ENCODE data around the gene FMR1. TPM values are rescaled to one million over a fixed set of nuclear protein-coding genes. Genes with fewer than 3 reads are reported as not detected.

The FMR1 gene
- total and polyA plus RNA-seq, 4 experiments from 2014 or later, result 5.8 to 88.8 (median 45.1) TPM

DNA sequence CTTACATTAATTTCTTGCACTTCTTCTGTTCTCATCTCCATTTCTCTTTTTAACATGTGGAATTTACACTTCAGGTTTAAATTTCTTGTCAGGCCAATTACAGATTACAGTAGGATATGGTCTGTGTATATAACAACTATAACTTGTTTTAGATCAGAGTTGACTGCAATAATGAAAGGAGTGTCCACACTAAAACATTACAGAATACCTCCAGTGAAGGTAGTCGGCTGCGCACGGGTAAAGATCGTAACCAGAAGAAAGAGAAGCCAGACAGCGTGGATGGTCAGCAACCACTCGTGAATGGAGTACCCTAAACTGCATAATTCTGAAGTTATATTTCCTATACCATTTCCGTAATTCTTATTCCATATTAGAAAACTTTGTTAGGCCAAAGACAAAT is 36.8 kb downstream of the FMR1 start:
- no peak overlapping the region for H3K27ac Mint-ChIP-seq
- H3K9me3 Mint-ChIP-seq, result no peaks in the 10 kb centered on the region
- ChIA-PET CTCF (ENCODE audit: partially characterized antibody) (no interaction called here), POLR2A (ENCODE audit: partially characterized antibody) (no interaction called here)
- Histone ChIP-seq H3K36me3 (ENCODE audit: insufficient read depth, low read length) (peaks cover 20% of the 10 kb centered on the region), H3K27ac (ENCODE audit: low read depth, low read length) (no peak overlapping the region), H3K4me1 (ENCODE audit: insufficient read depth, low read length) (no peaks in the 10 kb centered on the region), H3K27me3 (ENCODE audit: insufficient read depth, low read length) (no peaks in the 10 kb centered on the region), H3K9me3 (ENCODE audit: control insufficient read depth in 1 of 2, low read length in 2 of 2) (no peaks in the 10 kb centered on the region), H3K4me3 (ENCODE audit: low read length in 2 of 2) (no peak overlapping the region)
- intact Hi-C loops (cut with micrococcal nuclease), result no loop called here
- no peak overlapping the region for H3K4me3 Mint-ChIP-seq
- no peak for DNase-seq
- H3K27me3 Mint-ChIP-seq, result no peaks in the 10 kb centered on the region
- peaks cover 19 to 38% of the 10 kb centered on the region in 2 donors for H3K36me3 Mint-ChIP-seq
- no peaks in the 10 kb centered on the region for H3K4me1 Mint-ChIP-seq

DNA sequence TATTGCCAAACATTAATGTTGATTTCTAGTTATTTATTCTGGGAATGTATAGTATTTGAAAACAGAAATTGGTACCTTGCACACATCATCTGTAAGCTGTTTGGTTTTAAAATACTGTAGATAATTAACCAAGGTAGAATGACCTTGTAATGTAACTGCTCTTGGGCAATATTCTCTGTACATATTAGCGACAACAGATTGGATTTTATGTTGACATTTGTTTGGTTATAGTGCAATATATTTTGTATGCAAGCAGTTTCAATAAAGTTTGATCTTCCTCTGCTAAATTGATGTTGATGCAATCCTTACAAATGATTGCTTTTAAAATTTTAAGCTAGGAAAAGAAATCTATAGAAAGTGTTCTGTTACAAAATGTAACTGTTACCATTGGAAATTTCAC is 38.6 kb downstream of the FMR1 start:
- ChIA-PET CTCF (ENCODE audit: partially characterized antibody) (no interaction called here), POLR2A (ENCODE audit: partially characterized antibody) (no interaction called here)
- no peak overlapping the region for H3K27ac ChIP-seq (ENCODE audit: low read depth, low read length)
- H3K9me3 ChIP-seq (ENCODE audit: control insufficient read depth in 1 of 2, low read length in 2 of 2), result no peaks in the 10 kb centered on the region
- no peaks in the 10 kb centered on the region for H3K9me3 Mint-ChIP-seq
- H3K27me3 Mint-ChIP-seq, result no peaks in the 10 kb centered on the region
- H3K4me1 Mint-ChIP-seq, result no peaks in the 10 kb centered on the region
- H3K4me3 Mint-ChIP-seq, result no peak overlapping the region
- intact Hi-C loops (cut with micrococcal nuclease), result no loop called here
- peaks cover 5 to 26% of the 10 kb centered on the region in 2 donors for H3K36me3 Mint-ChIP-seq
- DNase-seq, result no peak
- no peaks in the 10 kb centered on the region for H3K27me3 ChIP-seq (ENCODE audit: insufficient read depth, low read length)
- H3K27ac Mint-ChIP-seq, result no peak overlapping the region
- H3K4me3 ChIP-seq (ENCODE audit: low read length in 2 of 2), result no peak overlapping the region
- no peaks in the 10 kb centered on the region for H3K4me1 ChIP-seq (ENCODE audit: insufficient read depth, low read length)
- H3K36me3 ChIP-seq (ENCODE audit: insufficient read depth, low read length), result peaks cover 12% of the 10 kb centered on the region

DNA sequence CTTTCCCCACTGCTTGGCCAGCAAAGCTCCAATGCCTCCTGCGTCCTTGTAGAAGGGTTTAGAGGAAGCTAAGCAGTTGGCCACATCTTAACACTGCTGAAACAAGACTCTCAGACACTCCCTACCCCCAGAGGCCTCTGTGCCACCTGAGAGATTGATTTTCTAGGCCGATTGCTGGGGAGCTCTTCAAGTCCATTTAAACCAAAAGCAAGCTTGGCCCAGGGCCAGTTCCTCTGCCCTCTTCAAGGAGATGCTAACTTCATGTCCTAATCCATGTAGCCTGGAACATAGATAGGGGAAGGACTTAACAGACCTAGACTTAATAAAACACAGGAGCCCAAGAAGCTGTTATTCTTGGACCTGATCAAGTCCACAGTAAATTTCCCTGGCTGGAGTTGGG is 42.3 kb downstream of the FMR1 start:
- Mint-ChIP-seq H3K36me3 (peaks cover 0 to 10% of the 10 kb centered on the region in 2 donors), H3K4me1 (no peaks in the 10 kb centered on the region), H3K9me3 (no peaks in the 10 kb centered on the region), H3K27me3 (peaks cover 0 to 2% of the 10 kb centered on the region in 2 donors), H3K4me3 (no peak overlapping the region), H3K27ac (no peak overlapping the region)
- intact Hi-C loops (cut with micrococcal nuclease), result no loop called here
- H3K4me3 ChIP-seq (ENCODE audit: low read length in 2 of 2), result no peak overlapping the region
- DNase-seq, result no peak
- ChIA-PET POLR2A (ENCODE audit: partially characterized antibody) (no interaction called here), CTCF (ENCODE audit: partially characterized antibody) (no interaction called here)
- no peak overlapping the region for H3K27ac ChIP-seq (ENCODE audit: low read depth, low read length)
- no peaks in the 10 kb centered on the region for H3K36me3 ChIP-seq (ENCODE audit: insufficient read depth, low read length)
- no peaks in the 10 kb centered on the region for H3K9me3 ChIP-seq (ENCODE audit: control insufficient read depth in 1 of 2, low read length in 2 of 2)
- H3K27me3 ChIP-seq (ENCODE audit: insufficient read depth, low read length), result no peaks in the 10 kb centered on the region
- H3K4me1 ChIP-seq (ENCODE audit: insufficient read depth, low read length), result no peaks in the 10 kb centered on the region

DNA sequence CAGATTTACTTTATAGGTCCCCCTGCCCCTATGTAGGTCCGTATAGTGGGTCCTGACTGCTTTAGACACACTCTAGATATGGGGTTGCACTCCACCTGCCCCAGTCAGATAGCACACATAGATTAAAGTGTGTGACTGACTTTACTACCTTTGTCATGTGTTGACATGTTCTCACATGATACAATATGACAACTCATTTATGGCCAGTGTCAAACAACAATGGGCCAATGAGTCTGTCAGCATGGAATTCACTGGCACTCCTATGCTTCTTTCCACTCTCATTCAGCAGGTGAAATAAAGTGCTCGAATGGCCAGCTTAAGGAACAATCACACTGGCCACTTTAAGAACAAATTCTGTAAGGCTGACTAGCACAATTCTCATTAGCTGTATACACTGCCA is 45.6 kb downstream of the FMR1 start:
- Histone ChIP-seq H3K4me3 (ENCODE audit: low read length in 2 of 2) (no peak overlapping the region), H3K27ac (ENCODE audit: low read depth, low read length) (no peak overlapping the region), H3K36me3 (ENCODE audit: insufficient read depth, low read length) (no peaks in the 10 kb centered on the region), H3K9me3 (ENCODE audit: control insufficient read depth in 1 of 2, low read length in 2 of 2) (no peaks in the 10 kb centered on the region), H3K4me1 (ENCODE audit: insufficient read depth, low read length) (no peaks in the 10 kb centered on the region), H3K27me3 (ENCODE audit: insufficient read depth, low read length) (no peaks in the 10 kb centered on the region)
- ChIA-PET POLR2A (ENCODE audit: partially characterized antibody) (no interaction called here), CTCF (ENCODE audit: partially characterized antibody) (no interaction called here)
- Mint-ChIP-seq H3K9me3 (no peaks in the 10 kb centered on the region), H3K4me3 (no peak overlapping the region), H3K36me3 (no peaks in the 10 kb centered on the region), H3K27ac (no peak overlapping the region), H3K27me3 (peaks cover 0 to 2% of the 10 kb centered on the region in 2 donors), H3K4me1 (no peaks in the 10 kb centered on the region)
- intact Hi-C loops (cut with micrococcal nuclease), result no loop called here
- DNase-seq, result no peak

DNA sequence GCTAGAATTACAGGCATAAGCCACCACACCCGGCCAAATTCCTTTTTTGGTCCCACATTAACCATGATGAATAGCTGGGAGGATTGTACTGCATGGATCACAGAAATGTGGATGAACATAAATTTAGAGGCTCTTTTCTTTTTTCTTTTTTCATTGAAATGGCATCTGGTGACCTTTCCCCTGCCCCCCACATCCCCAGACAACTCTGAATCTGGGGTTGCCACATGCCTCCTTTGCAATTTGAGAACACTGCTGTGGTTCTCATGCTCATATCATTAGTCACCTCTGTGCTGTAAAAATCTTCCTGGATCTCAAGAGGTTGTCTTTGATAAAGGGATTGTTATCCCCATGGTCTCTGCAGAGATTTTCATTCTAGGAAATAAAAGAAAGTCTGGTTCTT is 46.6 kb downstream of the FMR1 start:
- no peak overlapping the region for H3K4me3 ChIP-seq (ENCODE audit: low read length in 2 of 2)
- H3K9me3 ChIP-seq (ENCODE audit: control insufficient read depth in 1 of 2, low read length in 2 of 2), result no peaks in the 10 kb centered on the region
- Mint-ChIP-seq H3K27ac (no peak overlapping the region), H3K27me3 (peaks cover 0 to 2% of the 10 kb centered on the region in 2 donors), H3K4me1 (no peaks in the 10 kb centered on the region), H3K36me3 (no peaks in the 10 kb centered on the region), H3K9me3 (no peaks in the 10 kb centered on the region), H3K4me3 (no peak overlapping the region)
- H3K27me3 ChIP-seq (ENCODE audit: insufficient read depth, low read length), result no peaks in the 10 kb centered on the region
- POLR2A ChIA-PET (ENCODE audit: partially characterized antibody), result no interaction called here
- CTCF ChIA-PET (ENCODE audit: partially characterized antibody), result no interaction called here
- DNase-seq, result no peak
- intact Hi-C loops (cut with micrococcal nuclease), result no loop called here
- H3K36me3 ChIP-seq (ENCODE audit: insufficient read depth, low read length), result no peaks in the 10 kb centered on the region
- no peaks in the 10 kb centered on the region for H3K4me1 ChIP-seq (ENCODE audit: insufficient read depth, low read length)
- H3K27ac ChIP-seq (ENCODE audit: low read depth, low read length), result no peak overlapping the region

DNA sequence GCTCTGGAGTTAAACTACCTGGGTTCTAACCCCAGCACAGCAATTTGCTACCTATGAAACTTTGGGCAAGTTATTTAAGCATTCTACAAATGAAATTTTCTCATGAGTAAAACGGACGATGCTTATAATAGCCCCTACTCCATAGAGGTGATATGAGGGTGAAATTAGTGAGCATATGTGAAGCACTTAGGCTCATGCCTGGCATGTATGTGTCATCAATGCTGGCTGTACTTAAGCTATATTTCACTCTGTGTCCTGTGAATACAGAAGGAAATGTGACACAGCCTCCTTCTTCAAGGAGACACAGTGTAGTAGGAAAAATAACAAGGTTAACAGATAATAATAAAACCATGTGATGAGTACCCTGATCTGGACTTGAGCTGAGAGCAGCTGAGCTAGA is 49.0 kb downstream of the FMR1 start:
- CTCF ChIA-PET (ENCODE audit: partially characterized antibody), result no interaction called here
- H3K4me3 ChIP-seq (ENCODE audit: low read length in 2 of 2), result no peak overlapping the region
- H3K36me3 ChIP-seq (ENCODE audit: insufficient read depth, low read length), result no peaks in the 10 kb centered on the region
- POLR2A ChIA-PET (ENCODE audit: partially characterized antibody), result interaction anchor here (0.6 kb wide), 1 partner anchor 57 kb away, joined by 3 read pairs; no protein-coding TSS in a partner anchor
- Mint-ChIP-seq H3K4me3 (no peak overlapping the region), H3K36me3 (no peaks in the 10 kb centered on the region), H3K9me3 (peaks cover 0 to 2% (median 0%) of the 10 kb centered on the region in 8 donors), H3K27me3 (peaks cover 0 to 2% of the 10 kb centered on the region in 2 donors), H3K4me1 (no peaks in the 10 kb centered on the region), H3K27ac (no peak overlapping the region)
- no peaks in the 10 kb centered on the region for H3K9me3 ChIP-seq (ENCODE audit: control insufficient read depth in 1 of 2, low read length in 2 of 2)
- no peaks in the 10 kb centered on the region for H3K27me3 ChIP-seq (ENCODE audit: insufficient read depth, low read length)
- no peak overlapping the region for H3K27ac ChIP-seq (ENCODE audit: low read depth, low read length)
- no peaks in the 10 kb centered on the region for H3K4me1 ChIP-seq (ENCODE audit: insufficient read depth, low read length)
- DNase-seq, result no peak
- intact Hi-C loops (cut with micrococcal nuclease), result no loop called here

DNA sequence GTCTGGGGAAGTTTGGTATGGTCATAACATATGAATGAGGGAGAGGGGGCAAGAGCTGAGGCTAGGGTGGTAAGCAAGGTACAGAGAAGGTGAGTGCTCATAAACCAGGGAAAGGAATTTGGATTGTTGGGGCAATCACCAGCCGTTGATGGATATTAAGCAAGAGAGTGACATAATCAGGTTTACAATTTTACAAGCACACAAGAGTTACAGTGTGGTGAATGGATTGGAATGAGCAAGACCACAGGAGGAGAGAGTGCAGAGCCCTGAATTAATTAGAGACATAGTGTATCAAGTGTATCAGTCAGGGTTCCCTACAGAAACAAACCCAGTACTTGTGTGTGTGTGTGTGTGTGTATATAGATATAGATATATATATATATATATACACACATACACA is 50.8 kb downstream of the FMR1 start:
- H3K27me3 Mint-ChIP-seq, result peaks cover 2% of the 10 kb centered on the region in 2 donors
- Histone ChIP-seq H3K4me1 (ENCODE audit: insufficient read depth, low read length) (no peaks in the 10 kb centered on the region), H3K27me3 (ENCODE audit: insufficient read depth, low read length) (no peaks in the 10 kb centered on the region), H3K36me3 (ENCODE audit: insufficient read depth, low read length) (no peaks in the 10 kb centered on the region), H3K4me3 (ENCODE audit: low read length in 2 of 2) (no peak overlapping the region), H3K9me3 (ENCODE audit: control insufficient read depth in 1 of 2, low read length in 2 of 2) (no peaks in the 10 kb centered on the region), H3K27ac (ENCODE audit: low read depth, low read length) (no peak overlapping the region)
- POLR2A ChIA-PET (ENCODE audit: partially characterized antibody), result no interaction called here
- intact Hi-C loops (cut with micrococcal nuclease), result no loop called here
- H3K4me3 Mint-ChIP-seq, result no peak overlapping the region
- CTCF ChIA-PET (ENCODE audit: partially characterized antibody), result no interaction called here
- no peaks in the 10 kb centered on the region for H3K36me3 Mint-ChIP-seq
- no peak overlapping the region for H3K27ac Mint-ChIP-seq
- H3K9me3 Mint-ChIP-seq, result peaks cover 0 to 3% (median 0%) of the 10 kb centered on the region in 8 donors
- no peak for DNase-seq
- H3K4me1 Mint-ChIP-seq, result no peaks in the 10 kb centered on the region

DNA sequence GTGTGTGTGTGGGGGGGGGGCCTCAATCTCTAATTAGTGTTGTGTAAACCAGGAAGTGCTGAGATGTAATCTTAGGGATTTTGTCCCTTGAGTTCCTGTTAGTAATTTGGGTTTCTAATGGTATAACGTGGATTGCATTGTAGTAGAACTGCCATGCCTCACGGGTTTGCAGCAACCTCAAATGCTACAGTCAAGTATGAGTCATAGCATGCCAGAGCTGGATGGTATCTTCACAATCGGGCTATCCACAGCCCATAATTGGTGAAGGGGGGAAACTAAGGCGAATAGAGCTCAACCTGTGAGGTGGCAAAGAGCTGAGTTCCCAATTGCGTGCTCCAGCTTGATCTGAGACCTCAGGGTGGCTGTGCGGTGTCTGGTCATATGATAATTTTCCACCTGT is 67.2 kb downstream of the FMR1 start:
- Mint-ChIP-seq H3K27ac (no peak overlapping the region), H3K27me3 (no peaks in the 10 kb centered on the region), H3K4me3 (no peak overlapping the region), H3K9me3 (peaks cover 0 to 4% (median under 1%) of the 10 kb centered on the region in 8 donors), H3K36me3 (no peaks in the 10 kb centered on the region), H3K4me1 (no peaks in the 10 kb centered on the region)
- ChIA-PET CTCF (ENCODE audit: partially characterized antibody) (no interaction called here), POLR2A (ENCODE audit: partially characterized antibody) (no interaction called here)
- Histone ChIP-seq H3K27ac (ENCODE audit: low read depth, low read length) (no peak overlapping the region), H3K9me3 (ENCODE audit: control insufficient read depth in 1 of 2, low read length in 2 of 2) (no peaks in the 10 kb centered on the region), H3K27me3 (ENCODE audit: insufficient read depth, low read length) (no peaks in the 10 kb centered on the region), H3K4me3 (ENCODE audit: low read length in 2 of 2) (no peak overlapping the region), H3K4me1 (ENCODE audit: insufficient read depth, low read length) (no peaks in the 10 kb centered on the region), H3K36me3 (ENCODE audit: insufficient read depth, low read length) (no peaks in the 10 kb centered on the region)
- DNase-seq, result no peak
- intact Hi-C loops (cut with micrococcal nuclease), result no loop called here

All from CD4-positive, alpha-beta memory T cell (primary cell).